Rectal smooth muscle tissue (tissue), 1 donor: ENCODE measurements around the gene ARHGDIA.
"Not testable (repeated sequence)": the region's sequence is repeated elsewhere in the genome, so short reads cannot be mapped to it uniquely, and the experiment has no call there.

Source experiments
- H3K27ac ChIP-seq: one replicate; pipeline ENCODE4 v1.7.0; 2013; ENCODE audit warnings: low read depth, low read length, inconsistent platforms
- H3K27me3 ChIP-seq: one replicate; pipeline ENCODE4 v1.7.0; 2013; ENCODE audit warnings: low read length; ENCODE audit not compliant: control insufficient read depth, insufficient read depth
- H3K36me3 ChIP-seq: one replicate; pipeline ENCODE4 v1.7.0; 2013; ENCODE audit warnings: low read length; ENCODE audit not compliant: control insufficient read depth, insufficient read depth
- H3K4me1 ChIP-seq: one replicate; pipeline ENCODE4 v1.7.0; 2013; ENCODE audit warnings: low read length; ENCODE audit not compliant: control insufficient read depth, insufficient read depth
- H3K4me3 ChIP-seq: one replicate; pipeline ENCODE4 v1.7.0; 2013; ENCODE audit warnings: low read length
- H3K9ac ChIP-seq: one replicate; pipeline ENCODE4 v1.7.0; 2013; ENCODE audit warnings: low read length

The ARHGDIA gene

DNA sequence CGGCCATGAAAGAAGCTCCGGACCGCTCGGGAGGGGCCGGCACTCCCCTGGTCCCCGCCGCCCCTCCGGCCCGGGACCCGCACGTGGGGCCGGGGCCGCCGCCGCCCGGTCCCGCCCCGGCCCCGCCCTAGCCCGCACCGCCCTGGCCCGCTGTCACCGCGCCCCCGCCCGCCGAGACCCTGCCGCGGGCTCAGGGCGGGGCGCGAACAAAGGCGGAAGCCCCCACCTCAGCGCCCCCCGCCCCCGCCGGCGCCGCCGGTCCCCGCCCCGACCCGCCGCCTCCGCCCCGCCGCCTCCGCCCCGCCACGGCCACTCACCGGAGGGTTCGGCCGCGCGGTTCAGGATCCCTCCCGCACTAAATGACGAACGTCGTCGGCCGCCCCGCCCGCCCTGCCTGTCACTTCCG, at the start of gene ARHGDIA:
Gene ARHGDIA, minus strand, starts transcription at position 357 of the 406 bp plus-strand sequence. CDS start 1,407 bp downstream, outside the sequence.
- H3K4me1 ChIP-seq: peaks cover 12% of the 10 kb centered on the region
- H3K36me3 ChIP-seq: peaks cover 11% of the 10 kb centered on the region
- peak within 1 kb of the TSS; percentile 87 for H3K4me3 ChIP-seq
- peak within 1 kb of the TSS; percentile 94 for H3K27ac ChIP-seq
- H3K9ac ChIP-seq: peak within 1 kb of the TSS; percentile 87
- no peaks in the 10 kb centered on the region for H3K27me3 ChIP-seq

DNA sequence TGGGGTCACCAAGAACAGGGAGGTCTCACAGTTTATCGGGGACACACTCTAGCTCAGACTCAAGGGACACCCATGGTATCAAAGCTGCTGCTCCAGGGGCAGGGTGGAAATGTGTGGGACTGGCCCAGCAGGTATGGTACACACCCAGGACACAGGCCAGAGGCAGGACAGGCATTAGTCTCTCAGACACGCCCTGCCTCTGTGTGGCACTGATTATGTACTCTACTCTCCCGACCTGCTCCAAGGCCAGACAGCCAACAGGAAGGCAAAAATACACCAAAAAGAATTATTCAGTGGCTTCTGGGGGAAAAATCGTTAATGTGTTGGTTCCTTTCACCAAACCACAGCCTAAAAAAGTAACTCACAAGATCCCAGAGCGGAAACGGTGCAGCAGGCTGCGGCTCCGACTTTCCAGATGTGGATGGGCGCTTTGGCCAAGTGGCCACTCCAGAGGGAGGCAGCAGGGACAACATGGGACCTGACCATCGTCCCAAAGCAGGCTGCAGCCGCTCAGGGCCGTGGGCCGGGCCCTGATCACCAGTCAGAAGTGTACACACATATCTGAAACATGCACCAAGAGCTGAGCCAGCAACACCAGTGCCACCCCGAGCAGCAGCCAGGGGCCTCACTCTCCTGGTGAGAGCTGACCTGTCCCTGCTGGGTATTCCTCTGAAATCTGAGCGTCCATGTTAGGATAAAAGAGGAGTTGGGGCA, 47.9 kb upstream of the ARHGDIA start:
- Histone ChIP-seq H3K27ac (no peak overlapping the region), H3K4me1 (peaks cover 15% of the 10 kb centered on the region), H3K36me3 (peaks cover 40% of the 10 kb centered on the region), H3K27me3 (no peaks in the 10 kb centered on the region), H3K4me3 (no peak overlapping the region), H3K9ac (no peak overlapping the region)

DNA sequence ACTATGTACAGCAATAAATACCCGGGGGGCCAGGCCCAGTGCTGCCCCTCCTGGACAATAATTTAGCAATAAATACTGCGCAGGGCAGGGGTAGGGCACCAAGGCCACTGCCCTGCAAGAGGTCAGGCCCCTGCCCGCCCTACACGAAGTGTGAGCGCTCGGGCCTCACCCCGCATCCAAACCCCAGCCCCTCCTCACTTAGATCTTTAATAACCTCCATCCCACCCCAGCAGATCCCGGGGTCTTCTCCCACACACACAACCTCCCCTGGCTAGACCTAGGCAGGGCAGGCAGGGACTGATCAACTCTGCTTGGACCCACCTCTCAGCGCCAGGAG, 47.2 kb upstream of the ARHGDIA start:
- peak overlapping the region; percentile 20 for H3K27ac ChIP-seq
- peaks cover 10% of the 10 kb centered on the region for H3K4me1 ChIP-seq
- peak overlapping the region; percentile 45 for H3K4me3 ChIP-seq
- H3K9ac ChIP-seq, H3K27me3 ChIP-seq: not testable (repeated sequence)
- peaks cover 47% of the 10 kb centered on the region for H3K36me3 ChIP-seq

DNA sequence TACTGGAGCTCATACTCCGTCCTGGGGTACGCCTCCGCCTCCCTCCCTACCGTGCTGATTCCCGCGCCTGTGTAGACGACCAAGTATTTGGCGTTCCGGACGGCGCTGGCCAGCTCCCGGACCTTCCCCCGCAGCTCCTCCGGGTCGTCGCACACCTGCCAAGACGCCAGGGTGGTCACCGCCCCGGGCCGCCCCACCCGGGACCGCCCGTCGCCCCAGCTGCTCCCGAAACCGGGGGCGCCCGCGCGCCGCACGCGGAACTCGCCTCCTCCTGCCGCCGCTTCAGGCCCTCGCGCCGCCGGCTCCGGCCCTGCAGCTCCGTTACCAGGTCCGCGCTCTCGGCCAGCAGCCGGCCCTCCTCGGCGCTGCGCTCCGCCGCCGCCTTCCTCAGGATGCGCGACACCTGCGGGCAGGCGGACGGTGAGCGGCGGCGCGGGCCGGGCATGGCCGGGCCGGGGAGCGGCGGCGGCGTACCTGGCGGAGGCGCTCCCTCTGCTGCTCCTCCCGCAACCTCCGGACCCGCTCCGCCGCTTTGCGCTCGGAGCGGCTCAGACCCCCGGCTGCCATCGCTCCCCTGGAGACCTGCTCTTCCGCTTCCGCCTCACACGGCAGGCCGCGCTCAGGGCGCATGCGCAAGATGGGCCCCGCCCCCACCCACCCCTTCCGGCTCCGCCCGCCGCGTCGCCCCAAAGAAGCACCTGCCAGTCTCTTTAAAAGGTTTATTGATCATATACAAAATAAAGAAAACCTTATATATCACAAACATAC, 46.6 kb upstream of the ARHGDIA start, which contains the start of gene SIRT7:
Gene SIRT7, minus strand, starts transcription at position 612 of the 768 bp plus-strand sequence. Its CDS starts 45 bp downstream, at position 567.
- H3K4me1 ChIP-seq: peaks cover 8% of the 10 kb centered on the region
- no peaks in the 10 kb centered on the region for H3K27me3 ChIP-seq
- H3K27ac ChIP-seq: peak within 1 kb of the TSS; percentile 37
- H3K36me3 ChIP-seq: peaks cover 48% of the 10 kb centered on the region
- peak within 1 kb of the TSS; percentile 66 for H3K9ac ChIP-seq
- peak within 1 kb of the TSS; percentile 70 for H3K4me3 ChIP-seq

DNA sequence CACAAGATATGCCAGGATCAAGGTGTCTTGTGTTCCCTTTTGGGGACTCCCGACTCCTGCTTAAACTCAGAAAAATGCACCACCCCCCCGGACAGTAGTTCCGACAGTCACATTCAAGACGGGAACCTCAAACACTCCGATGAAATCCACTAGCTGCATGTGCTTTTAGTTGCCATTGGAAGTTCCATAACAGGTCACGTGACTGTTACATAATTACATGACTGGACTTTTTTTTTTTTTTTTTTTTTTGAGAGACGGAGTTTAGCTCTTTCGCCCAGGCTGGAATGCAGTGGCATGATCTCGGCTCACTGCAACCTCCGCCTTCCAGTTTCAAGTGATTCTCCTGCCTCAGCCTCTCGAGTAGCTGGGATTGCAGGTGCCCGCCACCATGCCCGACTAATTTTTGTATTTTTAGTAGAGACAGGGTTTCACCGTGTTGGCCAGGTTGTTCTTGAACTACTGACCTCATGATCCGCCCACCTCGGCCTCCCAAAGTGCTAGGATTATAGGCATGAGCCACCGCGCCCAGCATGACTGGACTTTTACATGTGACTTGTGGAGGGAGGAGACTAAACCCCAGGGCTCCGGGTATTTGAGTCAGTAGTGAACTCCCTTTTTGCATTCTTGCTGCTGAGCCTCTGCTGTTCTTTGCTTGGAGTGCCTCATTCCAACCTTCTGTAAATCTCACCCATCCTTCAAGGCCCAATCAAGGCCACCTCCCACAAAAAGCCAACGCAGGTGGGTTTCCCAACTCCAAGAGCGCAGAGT, 45.3 kb upstream of the ARHGDIA start:
- H3K36me3 ChIP-seq: peaks cover 40% of the 10 kb centered on the region
- H3K27ac ChIP-seq: no peak overlapping the region
- no peak overlapping the region for H3K9ac ChIP-seq
- no peaks in the 10 kb centered on the region for H3K27me3 ChIP-seq
- H3K4me3 ChIP-seq: peak overlapping the region; percentile 70
- H3K4me1 ChIP-seq: peaks cover 6% of the 10 kb centered on the region

DNA sequence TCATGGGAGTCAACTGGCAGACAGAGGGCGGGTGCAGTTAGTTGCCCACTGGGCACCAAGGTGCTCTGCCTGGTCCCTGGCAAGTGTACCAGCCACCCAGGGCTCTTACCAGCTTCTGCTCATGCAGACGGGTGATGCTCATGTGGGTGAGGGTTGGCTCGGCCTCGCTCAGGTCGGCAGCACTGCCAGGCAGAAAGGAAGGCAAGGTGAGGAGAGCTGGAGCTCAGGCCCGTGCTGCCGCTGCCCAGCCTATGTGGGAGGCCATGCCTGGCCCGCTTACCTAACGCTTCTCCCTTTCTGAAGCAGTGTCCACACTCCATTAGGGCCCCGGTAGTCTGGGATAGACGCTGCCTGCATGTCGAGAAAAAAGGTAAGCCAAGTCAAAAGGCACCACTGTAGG, 44.2 kb upstream of the ARHGDIA start:
- H3K27me3 ChIP-seq: no peaks in the 10 kb centered on the region
- no peak overlapping the region for H3K9ac ChIP-seq
- no peak overlapping the region for H3K27ac ChIP-seq
- no peak overlapping the region for H3K4me3 ChIP-seq
- H3K36me3 ChIP-seq: peaks cover 33% of the 10 kb centered on the region
- peaks cover 10% of the 10 kb centered on the region for H3K4me1 ChIP-seq

DNA sequence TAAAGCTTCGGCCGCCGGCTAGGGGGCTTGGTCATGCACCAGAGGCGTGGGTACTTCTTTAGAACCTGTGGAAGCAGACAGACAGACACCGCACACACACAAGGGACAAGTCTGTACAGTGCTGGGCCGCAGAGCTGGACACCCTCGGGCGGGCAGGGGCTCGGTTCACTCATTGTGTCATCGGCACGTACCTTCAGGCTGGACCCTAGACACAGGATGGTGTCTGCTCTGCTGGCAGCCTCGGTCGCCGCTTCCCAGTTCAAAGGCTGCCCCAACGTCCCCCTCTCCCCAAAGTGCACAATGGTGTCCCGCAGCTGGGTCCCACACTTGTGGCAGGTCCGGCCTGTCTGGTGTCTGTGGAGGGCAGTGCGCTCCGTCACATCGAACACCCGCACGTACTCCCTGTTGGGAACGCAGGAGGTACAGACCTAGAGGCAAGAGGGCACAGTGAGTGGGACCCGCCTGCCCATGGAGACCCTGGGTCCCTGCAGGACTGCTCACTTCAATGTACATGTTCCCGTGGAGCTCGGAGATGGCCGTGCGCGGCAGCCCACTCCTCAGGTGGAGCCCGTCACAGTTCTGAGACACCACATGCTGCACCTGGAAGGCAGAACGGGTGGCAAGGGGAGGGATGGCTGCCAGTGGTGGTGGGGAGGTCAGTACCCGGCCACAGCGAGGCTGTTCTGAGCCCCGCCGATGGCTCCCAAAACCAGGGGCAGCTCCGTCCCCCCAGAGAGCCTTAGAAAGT, 43.1 kb upstream of the ARHGDIA start:
- Histone ChIP-seq H3K4me3 (no peak overlapping the region), H3K36me3 (peaks cover 28% of the 10 kb centered on the region), H3K27ac (no peak overlapping the region), H3K27me3 (no peaks in the 10 kb centered on the region), H3K4me1 (peaks cover 11% of the 10 kb centered on the region), H3K9ac (no peak overlapping the region)

DNA sequence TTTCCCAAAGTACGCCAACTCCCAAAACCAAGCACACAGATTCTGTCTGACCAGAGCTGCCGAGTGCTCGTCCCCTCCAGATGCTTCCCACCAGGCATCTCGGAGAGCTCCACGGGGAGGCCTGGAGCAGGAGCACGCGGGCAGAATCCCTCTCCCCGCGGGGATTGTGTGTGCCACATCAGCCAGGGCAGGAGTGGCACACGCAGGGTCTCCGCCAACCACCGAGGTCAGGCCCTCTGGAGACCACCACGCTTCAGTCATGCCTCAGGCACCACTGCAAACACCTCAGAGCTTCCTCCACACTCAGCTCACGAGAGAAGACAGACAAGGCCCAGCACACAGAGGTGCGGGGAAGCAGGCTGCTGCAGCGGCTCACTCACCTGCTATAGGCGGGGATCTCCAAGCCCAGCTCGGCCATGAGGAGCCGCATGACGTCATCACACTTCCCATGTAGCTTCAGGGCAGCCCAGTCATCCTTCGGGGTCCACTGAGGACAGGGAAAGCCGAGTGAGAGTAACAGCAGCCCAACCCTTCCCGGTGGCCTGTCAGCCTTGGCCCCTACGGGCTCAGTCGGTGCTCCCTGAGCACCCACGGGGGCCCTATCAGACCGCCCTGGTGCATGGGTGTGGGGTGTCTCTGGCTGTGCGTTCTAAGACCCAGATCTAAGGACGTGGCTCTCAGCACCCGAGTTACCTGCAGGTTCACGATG, 42.4 kb upstream of the ARHGDIA start:
- no peak overlapping the region for H3K9ac ChIP-seq
- H3K27me3 ChIP-seq: no peaks in the 10 kb centered on the region
- peaks cover 28% of the 10 kb centered on the region for H3K36me3 ChIP-seq
- H3K4me3 ChIP-seq: no peak overlapping the region
- no peak overlapping the region for H3K27ac ChIP-seq
- peaks cover 11% of the 10 kb centered on the region for H3K4me1 ChIP-seq

DNA sequence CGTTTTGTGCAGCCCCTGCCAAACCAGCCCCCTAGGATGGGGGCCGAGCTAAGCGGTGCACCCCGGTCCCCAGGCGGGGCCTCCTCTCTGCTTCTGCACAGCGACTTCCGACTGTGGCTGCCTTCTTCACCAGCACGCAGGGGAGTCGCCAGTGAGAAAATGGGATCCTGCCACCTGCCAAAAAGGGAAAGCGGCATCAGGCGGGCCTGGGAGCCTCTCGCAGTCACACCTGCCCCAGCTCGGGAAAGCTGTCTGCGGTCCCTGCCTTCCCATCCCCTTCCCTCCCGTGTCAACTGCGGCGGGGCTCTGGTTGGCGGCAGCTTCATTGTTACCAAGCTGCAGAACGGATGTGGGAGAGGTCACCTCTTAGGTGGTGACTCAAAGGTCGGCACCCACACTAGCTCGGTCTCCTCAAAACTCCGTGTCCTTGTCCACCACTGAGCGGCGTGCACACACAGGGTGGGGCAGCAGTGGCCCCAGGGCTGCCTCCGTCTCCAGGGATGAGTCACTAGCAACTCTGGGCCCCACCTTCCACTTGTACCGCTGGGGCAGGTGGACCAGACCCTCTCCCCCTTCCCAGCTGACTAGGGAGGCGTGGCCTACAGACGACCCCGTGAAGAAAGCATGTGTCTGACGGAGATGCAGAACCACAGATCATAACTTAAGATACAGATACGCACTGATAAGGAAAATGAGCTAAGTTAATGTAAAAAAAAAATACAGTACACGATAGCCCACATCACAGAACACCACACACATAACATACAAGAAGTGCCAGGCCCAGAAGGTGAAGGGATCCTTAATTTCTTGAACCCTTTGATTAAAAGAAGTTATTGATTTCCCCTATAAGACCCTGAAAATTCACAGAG, 41.5 kb upstream of the ARHGDIA start:
- H3K36me3 ChIP-seq: peaks cover 28% of the 10 kb centered on the region
- no peak overlapping the region for H3K4me3 ChIP-seq
- H3K27me3 ChIP-seq: no peaks in the 10 kb centered on the region
- peaks cover 11% of the 10 kb centered on the region for H3K4me1 ChIP-seq
- H3K9ac ChIP-seq: no peak overlapping the region
- H3K27ac ChIP-seq: no peak overlapping the region

DNA sequence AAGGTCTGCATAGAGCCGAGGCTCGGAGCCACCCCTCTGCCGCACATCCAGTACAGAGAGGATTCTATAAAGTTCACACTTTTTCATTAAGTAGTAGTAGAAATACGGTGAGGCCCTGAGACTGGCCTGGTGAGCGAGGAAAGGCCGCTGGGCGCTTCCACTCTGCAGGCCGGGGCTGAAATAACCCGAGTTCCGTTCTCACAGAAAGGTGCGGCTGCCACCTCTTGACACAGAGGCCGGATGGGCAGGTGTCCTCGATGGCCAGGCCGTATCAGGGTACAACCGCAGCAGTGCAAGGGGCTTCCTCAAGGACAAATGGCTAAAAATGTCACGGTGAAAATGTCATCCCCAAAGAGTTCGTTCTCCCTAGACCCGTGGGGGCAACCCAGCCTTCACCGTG, 40.8 kb upstream of the ARHGDIA start:
- H3K36me3 ChIP-seq: peaks cover 28% of the 10 kb centered on the region
- peaks cover 8% of the 10 kb centered on the region for H3K4me1 ChIP-seq
- no peaks in the 10 kb centered on the region for H3K27me3 ChIP-seq
- H3K4me3 ChIP-seq: no peak overlapping the region
- no peak overlapping the region for H3K9ac ChIP-seq
- no peak overlapping the region for H3K27ac ChIP-seq
